Measurements from ENCODE around the gene GREB1L. TPM values are rescaled to one million over a fixed set of nuclear protein-coding genes. Genes with fewer than 3 reads are reported as not detected.

The GREB1L gene
- total and polyA plus RNA-seq, 2 of the 13 experiments (the other 11 are each of a cell fraction or from before 2014, with no cell fraction given), result 0.17 to 0.66 TPM

DNA sequence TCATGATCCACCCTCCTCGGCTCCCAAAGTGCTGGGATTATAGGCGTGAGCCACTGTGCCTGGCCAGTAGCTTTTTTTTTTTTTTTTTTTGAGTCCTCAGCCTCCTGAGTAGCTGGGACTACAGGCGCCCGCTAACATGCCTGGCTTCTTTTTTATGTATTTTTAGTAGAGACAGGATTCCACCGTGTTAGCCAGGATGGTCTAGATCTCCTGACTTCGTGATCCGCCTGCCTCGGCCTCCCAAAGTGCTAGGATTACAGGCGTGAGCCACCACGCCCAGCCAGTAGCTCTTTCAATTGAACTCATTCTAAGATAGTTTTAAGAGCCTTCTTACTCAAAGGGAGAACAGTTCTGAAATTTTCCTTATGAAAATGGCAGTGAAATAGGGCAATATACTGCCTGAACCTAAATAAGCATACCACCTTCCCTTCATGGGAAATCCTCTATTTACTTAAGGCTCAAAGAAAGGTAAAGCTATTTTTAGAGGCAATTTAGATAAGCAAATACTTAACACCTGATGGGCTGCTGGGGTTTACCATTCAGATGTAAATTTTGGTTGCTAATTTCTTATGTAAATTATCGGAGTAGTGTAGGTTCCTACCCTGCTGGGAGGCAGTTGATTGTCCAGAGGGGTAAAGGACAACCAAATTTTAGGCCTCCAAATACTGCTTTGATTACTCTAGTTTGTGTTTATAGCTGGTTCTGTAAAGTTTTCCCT, 144.7 kb downstream of the GREB1L start:
- no peak for FAIRE-seq
- ChIA-PET CTCF (ENCODE audit: low intra/inter-chr PET ratio, low total read pairs) (no interaction called here), POLR2A (no interaction called here)

More for the DNA sequence above, 144.7 kb downstream of the GREB1L start:
- Histone ChIP-seq H3K36me3 (replicated peaks in 1 of 2; ENCODE audit: control insufficient read depth in 1 of 2, insufficient read depth in 2 of 2, low read length in 2 of 2) (no peaks in the 10 kb centered on the region), H3K79me2 (ENCODE audit: insufficient read depth, low read length) (no peaks in the 10 kb centered on the region), H4K20me1 (ENCODE audit: insufficient read depth, low read length) (no peaks in the 10 kb centered on the region), H3K4me2 (ENCODE audit: low read depth, low read length) (no peak overlapping the region), H3K9ac (ENCODE audit: insufficient read depth, low read depth, low read length) (no peak overlapping the region), H2AFZ (ENCODE audit: low read length) (no peak overlapping the region), H3K4me1 (ENCODE audit: insufficient read depth, low read length) (no peaks in the 10 kb centered on the region), H3K9me3 (ENCODE audit: low read length) (no peaks in the 10 kb centered on the region), H3K4me3 (replicated peaks in 1 of 3; ENCODE audit: insufficient read depth in 1 of 3, low read depth in 2 of 3, low read length in 3 of 3) (no peak overlapping the region), H3K27me3 (ENCODE audit: control insufficient read depth in 1 of 2, insufficient read depth in 2 of 2, low read length in 2 of 2) (no peaks in the 10 kb centered on the region), H3K27ac (ENCODE audit: extremely low read length, insufficient read depth, low read length) (no peak overlapping the region)
- DNase-seq (ENCODE audit: low spot score) (no peak), ATAC-seq (no peak)
- TF ChIP-seq ASH2L (IDR thresholded peaks at IDR 0.05; ENCODE audit: insufficient read length, low read depth, low read length) (no peak), HNRNPK (IDR thresholded peaks at IDR 0.05; ENCODE audit: low read depth, low read length, poor library complexity, severe bottlenecking) (no peak), MXI1 (IDR thresholded peaks at IDR 0.05; ENCODE audit: borderline replicate concordance, low read depth, low read length) (no peak), NFIB (CRISPR knock-in tag; IDR thresholded peaks at IDR 0.05; ENCODE audit: borderline replicate concordance) (no peak), RFXANK (CRISPR knock-in tag; IDR thresholded peaks at IDR 0.05) (no peak), ATF1 (CRISPR knock-in tag; IDR thresholded peaks at IDR 0.05) (no peak), CENPT (CRISPR knock-in tag; IDR thresholded peaks at IDR 0.05; ENCODE audit: low read depth) (no peak)
- TF ChIP-seq, protein P1, sequence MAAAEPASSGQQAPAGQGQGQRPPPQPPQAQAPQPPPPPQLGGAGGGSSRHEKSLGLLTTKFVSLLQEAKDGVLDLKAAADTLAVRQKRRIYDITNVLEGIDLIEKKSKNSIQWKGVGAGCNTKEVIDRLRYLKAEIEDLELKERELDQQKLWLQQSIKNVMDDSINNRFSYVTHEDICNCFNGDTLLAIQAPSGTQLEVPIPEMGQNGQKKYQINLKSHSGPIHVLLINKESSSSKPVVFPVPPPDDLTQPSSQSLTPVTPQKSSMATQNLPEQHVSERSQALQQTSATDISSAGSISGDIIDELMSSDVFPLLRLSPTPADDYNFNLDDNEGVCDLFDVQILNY (CRISPR knock-in tag; conservative IDR thresholded peaks at IDR 0.05), result no peak
- TF ChIP-seq, protein P2, sequence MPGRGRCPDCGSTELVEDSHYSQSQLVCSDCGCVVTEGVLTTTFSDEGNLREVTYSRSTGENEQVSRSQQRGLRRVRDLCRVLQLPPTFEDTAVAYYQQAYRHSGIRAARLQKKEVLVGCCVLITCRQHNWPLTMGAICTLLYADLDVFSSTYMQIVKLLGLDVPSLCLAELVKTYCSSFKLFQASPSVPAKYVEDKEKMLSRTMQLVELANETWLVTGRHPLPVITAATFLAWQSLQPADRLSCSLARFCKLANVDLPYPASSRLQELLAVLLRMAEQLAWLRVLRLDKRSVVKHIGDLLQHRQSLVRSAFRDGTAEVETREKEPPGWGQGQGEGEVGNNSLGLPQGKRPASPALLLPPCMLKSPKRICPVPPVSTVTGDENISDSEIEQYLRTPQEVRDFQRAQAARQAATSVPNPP (CRISPR knock-in tag; IDR thresholded peaks at IDR 0.05), result no peak
- TF ChIP-seq, protein P3, sequence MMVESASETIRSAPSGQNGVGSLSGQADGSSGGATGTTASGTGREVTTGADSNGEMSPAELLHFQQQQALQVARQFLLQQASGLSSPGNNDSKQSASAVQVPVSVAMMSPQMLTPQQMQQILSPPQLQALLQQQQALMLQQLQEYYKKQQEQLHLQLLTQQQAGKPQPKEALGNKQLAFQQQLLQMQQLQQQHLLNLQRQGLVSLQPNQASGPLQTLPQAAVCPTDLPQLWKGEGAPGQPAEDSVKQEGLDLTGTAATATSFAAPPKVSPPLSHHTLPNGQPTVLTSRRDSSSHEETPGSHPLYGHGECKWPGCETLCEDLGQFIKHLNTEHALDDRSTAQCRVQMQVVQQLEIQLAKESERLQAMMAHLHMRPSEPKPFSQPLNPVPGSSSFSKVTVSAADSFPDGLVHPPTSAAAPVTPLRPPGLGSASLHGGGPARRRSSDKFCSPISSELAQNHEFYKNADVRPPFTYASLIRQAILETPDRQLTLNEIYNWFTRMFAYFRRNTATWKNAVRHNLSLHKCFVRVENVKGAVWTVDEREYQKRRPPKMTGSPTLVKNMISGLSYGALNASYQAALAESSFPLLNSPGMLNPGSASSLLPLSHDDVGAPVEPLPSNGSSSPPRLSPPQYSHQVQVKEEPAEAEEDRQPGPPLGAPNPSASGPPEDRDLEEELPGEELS (CRISPR knock-in tag; IDR thresholded peaks at IDR 0.05), result no peak
- 46% methylated on average over 11 of the region's 11 CpGs for WGBS (ENCODE audit: low lambda C conversion rate)
- in situ Hi-C loops (cut with HindIII; ENCODE audit: extremely low pct_ligation_motif_present, low pct_unique_long_range_greater_than_20kb), result no loop called here
- BruUV-seq (replicated peaks), result no TSS peak
- intact Hi-C loops (cut with micrococcal nuclease; ENCODE audit: unreplicated experiment), result no loop called here

All from HepG2 (cell line).